ENCODE results near the gene PA2G4. TPM values are rescaled to one million over a fixed set of nuclear protein-coding genes. Genes with fewer than 3 reads are reported as not detected.

The PA2G4 gene
- polyA plus RNA-seq, 1 donor (not counting 4 experiments of a cell fraction or from before 2014, with no cell fraction given) = 480 TPM

DNA sequence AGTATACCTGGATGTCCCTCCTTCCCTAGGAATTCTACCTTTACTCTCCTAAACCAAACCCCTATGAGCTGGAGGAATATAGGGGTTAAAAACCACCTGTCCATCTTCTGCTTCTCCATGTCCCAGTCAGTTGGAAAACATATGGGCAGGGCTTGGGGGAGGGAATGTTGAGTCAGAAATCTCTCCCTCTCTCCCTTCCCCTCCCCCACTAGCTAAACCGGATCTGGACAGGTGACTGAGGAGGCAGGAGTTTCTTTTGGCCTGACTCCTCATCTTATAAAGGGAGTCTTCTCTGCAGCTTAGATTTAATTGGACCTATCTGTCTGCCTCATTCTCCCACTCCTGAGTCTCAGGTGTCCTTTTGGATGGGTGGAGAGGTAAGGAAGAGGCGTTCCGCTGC, 18.3 kb upstream of the PA2G4 start:
- no peak for FAIRE-seq
- peaks cover 4 to 15% of the 10 kb centered on the region in 2 experiments for H3K36me3 ChIP-seq (ENCODE audit: control insufficient read depth in 2 of 2, extremely low read depth in 1 of 2, insufficient read depth in 2 of 2, low read length in 2 of 2)

DNA sequence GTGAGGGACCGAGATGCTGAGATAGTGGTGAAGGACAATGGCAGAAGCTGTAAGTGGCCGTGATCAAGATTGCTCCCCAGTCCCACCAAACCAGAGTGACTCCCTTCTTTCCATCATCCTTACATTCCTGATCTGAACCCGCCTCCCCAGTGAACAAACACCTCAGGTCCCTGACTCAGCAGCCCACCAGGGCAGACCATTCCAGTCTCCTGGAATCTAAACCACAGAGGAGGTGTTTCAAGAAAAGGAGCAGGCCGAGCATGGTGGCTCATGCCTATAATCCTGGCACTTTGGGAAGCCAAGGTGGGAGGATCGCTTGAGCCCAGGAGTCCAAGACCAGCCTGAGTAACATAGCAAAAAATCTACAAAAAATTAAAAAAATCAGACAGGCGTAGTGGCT, 17.8 kb upstream of the PA2G4 start:
- no peaks in the 10 kb centered on the region for H3K27me3 ChIP-seq (ENCODE audit: control insufficient read depth, extremely low read depth, insufficient read depth, low read length)
- H3K27ac ChIP-seq (ENCODE audit: control insufficient read depth, insufficient read depth, low read length) = no peak overlapping the region
- H3K9me3 ChIP-seq (ENCODE audit: control insufficient read depth, low read depth, low read length) = no peaks in the 10 kb centered on the region
- DNase-seq (ENCODE audit: low read depth, low spot score) = no peak
- H3K9me1 ChIP-seq (ENCODE audit: control insufficient read depth, extremely low read depth, insufficient read depth, low read length) = no peaks in the 10 kb centered on the region
- no peaks in the 10 kb centered on the region for H4K20me1 ChIP-seq (ENCODE audit: control insufficient read depth, extremely low read depth, insufficient read depth, low read length)
- H3K36me3 ChIP-seq (ENCODE audit: control insufficient read depth in 2 of 2, extremely low read depth in 1 of 2, insufficient read depth in 2 of 2, low read length in 2 of 2) = peaks cover 4 to 15% of the 10 kb centered on the region in 2 experiments
- no peak overlapping the region for H3K9ac ChIP-seq (ENCODE audit: control insufficient read depth, extremely low read depth, insufficient read depth, low read length)
- TF ChIP-seq, protein P1, sequence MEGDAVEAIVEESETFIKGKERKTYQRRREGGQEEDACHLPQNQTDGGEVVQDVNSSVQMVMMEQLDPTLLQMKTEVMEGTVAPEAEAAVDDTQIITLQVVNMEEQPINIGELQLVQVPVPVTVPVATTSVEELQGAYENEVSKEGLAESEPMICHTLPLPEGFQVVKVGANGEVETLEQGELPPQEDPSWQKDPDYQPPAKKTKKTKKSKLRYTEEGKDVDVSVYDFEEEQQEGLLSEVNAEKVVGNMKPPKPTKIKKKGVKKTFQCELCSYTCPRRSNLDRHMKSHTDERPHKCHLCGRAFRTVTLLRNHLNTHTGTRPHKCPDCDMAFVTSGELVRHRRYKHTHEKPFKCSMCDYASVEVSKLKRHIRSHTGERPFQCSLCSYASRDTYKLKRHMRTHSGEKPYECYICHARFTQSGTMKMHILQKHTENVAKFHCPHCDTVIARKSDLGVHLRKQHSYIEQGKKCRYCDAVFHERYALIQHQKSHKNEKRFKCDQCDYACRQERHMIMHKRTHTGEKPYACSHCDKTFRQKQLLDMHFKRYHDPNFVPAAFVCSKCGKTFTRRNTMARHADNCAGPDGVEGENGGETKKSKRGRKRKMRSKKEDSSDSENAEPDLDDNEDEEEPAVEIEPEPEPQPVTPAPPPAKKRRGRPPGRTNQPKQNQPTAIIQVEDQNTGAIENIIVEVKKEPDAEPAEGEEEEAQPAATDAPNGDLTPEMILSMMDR (optimal IDR thresholded peaks at IDR 0.05 in 1 of 3, IDR thresholded peaks at IDR 0.05 in 1 of 3, conservative IDR thresholded peaks at IDR 0.05 in 1 of 3; ENCODE audit: extremely low read depth in 1 of 3, insufficient read depth in 2 of 3, low read length in 3 of 3) = no peak
- TF ChIP-seq EZH2 (IDR thresholded peaks at IDR 0.05; ENCODE audit: low read length) = no peak
- no peak for FAIRE-seq
- no peak overlapping the region for H2AFZ ChIP-seq (ENCODE audit: control insufficient read depth, low read length)
- no peak overlapping the region for H3K4me2 ChIP-seq (ENCODE audit: control insufficient read depth, extremely low read depth, insufficient read depth, low read depth, low read length)
- H3K79me2 ChIP-seq (ENCODE audit: control insufficient read depth, insufficient read depth, low read length) = no peaks in the 10 kb centered on the region
- dilution Hi-C loops (cut with MboI; ENCODE audit: extremely low pct_ligation_motif_present, low sequenced_read_pairs) = no loop called here
- no peak overlapping the region for H3K4me3 ChIP-seq (ENCODE audit: control insufficient read depth in 2 of 3, extremely low read depth in 1 of 3, insufficient read depth in 2 of 3, low read depth in 1 of 3, low read length in 3 of 3)
- H3K4me1 ChIP-seq (ENCODE audit: control insufficient read depth, extremely low read depth, insufficient read depth, low read length) = peaks cover 6% of the 10 kb centered on the region

More for the DNA sequence above, 18.3 kb upstream of the PA2G4 start:
- Histone ChIP-seq H3K4me3 (ENCODE audit: control insufficient read depth in 2 of 3, extremely low read depth in 1 of 3, insufficient read depth in 2 of 3, low read depth in 1 of 3, low read length in 3 of 3) (no peak overlapping the region), H3K4me2 (ENCODE audit: control insufficient read depth, extremely low read depth, insufficient read depth, low read depth, low read length) (no peak overlapping the region), H2AFZ (ENCODE audit: control insufficient read depth, low read length) (no peak overlapping the region), H3K79me2 (ENCODE audit: control insufficient read depth, insufficient read depth, low read length) (no peaks in the 10 kb centered on the region), H3K4me1 (ENCODE audit: control insufficient read depth, extremely low read depth, insufficient read depth, low read length) (peaks cover 11% of the 10 kb centered on the region), H3K27me3 (ENCODE audit: control insufficient read depth, extremely low read depth, insufficient read depth, low read length) (no peaks in the 10 kb centered on the region), H3K9me3 (ENCODE audit: control insufficient read depth, low read depth, low read length) (no peaks in the 10 kb centered on the region), H3K9ac (ENCODE audit: control insufficient read depth, extremely low read depth, insufficient read depth, low read length) (no peak overlapping the region), H3K27ac (ENCODE audit: control insufficient read depth, insufficient read depth, low read length) (no peak overlapping the region), H3K9me1 (ENCODE audit: control insufficient read depth, extremely low read depth, insufficient read depth, low read length) (no peaks in the 10 kb centered on the region), H4K20me1 (ENCODE audit: control insufficient read depth, extremely low read depth, insufficient read depth, low read length) (no peaks in the 10 kb centered on the region)
- TF ChIP-seq EZH2 (IDR thresholded peaks at IDR 0.05; ENCODE audit: low read length) = no peak
- TF ChIP-seq, protein P1 (optimal IDR thresholded peaks at IDR 0.05 in 1 of 3, IDR thresholded peaks at IDR 0.05 in 1 of 3, conservative IDR thresholded peaks at IDR 0.05 in 1 of 3; ENCODE audit: extremely low read depth in 1 of 3, insufficient read depth in 2 of 3, low read length in 3 of 3) = no peak
- no peak for DNase-seq (ENCODE audit: low read depth, low spot score)
- dilution Hi-C loops (cut with MboI; ENCODE audit: extremely low pct_ligation_motif_present, low sequenced_read_pairs) = no loop called here

Measured in keratinocyte (primary cell).